WTC11 (cell line): ENCODE measurements around the gene SYNGR1. TPM values are rescaled to one million over a fixed set of nuclear protein-coding genes. Genes with fewer than 3 reads are reported as not detected.

Experiments used
- ATAC-seq: fragments of 200-7000 bp; cut with Tn5 transposase; 2 replicates; pipeline ENCODE4 v1.10.0; 2021; ENCODE audit warnings: mild to moderate bottlenecking, moderate library complexity
- CTCF ChIA-PET: fragments of 300-600 bp; sonication (Branson Sonifier 250); formaldehyde crosslinking; loops from one replicate; lab custom pipeline; 2021; ENCODE audit warnings: antibody characterized with exemption; lab: Charles Lee
- POLR2A ChIA-PET: fragments of 350-600 bp; sonication (Branson Sonifier 250); formaldehyde crosslinking; loops from one replicate; lab custom pipeline; 2021; ENCODE audit warnings: antibody characterized with exemption; lab: Charles Lee
- DNase-seq: peaks from one replicate; pipeline ENCODE4 v3.0.0; 2021; ENCODE audit warnings: low spot score
- H3K27ac Mint-ChIP-seq: 2 replicates; pipeline ENCODE4 v1.8.0; 2021; ENCODE audit warnings: mixed read lengths
- H3K27me3 Mint-ChIP-seq: 2 replicates; pipeline ENCODE4 v1.8.0; 2021; ENCODE audit warnings: low read depth, mild to moderate bottlenecking, moderate library complexity, mixed read lengths
- H3K36me3 Mint-ChIP-seq: 2 replicates; pipeline ENCODE4 v1.8.0; 2021; ENCODE audit warnings: mixed read lengths
- H3K4me1 Mint-ChIP-seq: 2 replicates; pipeline ENCODE4 v1.8.0; 2022; ENCODE audit warnings: mixed read lengths
- H3K4me3 Mint-ChIP-seq: 2 replicates; pipeline ENCODE4 v1.8.0; 2021; ENCODE audit warnings: mild to moderate bottlenecking, moderate library complexity, mixed read lengths
- H3K9me3 Mint-ChIP-seq: 2 replicates; pipeline ENCODE4 v1.8.0; 2021; ENCODE audit warnings: mixed read lengths
- ATF1 ChIP-seq: sonication (generic); formaldehyde crosslinking; IDR thresholded peaks from 2 replicates; pipeline ENCODE4 v1.8.1; 2023; ENCODE audit warnings: mild to moderate bottlenecking, moderate library complexity, missing genetic modification reagents
- CBFB ChIP-seq: sonication (generic); formaldehyde crosslinking; IDR thresholded peaks from 2 replicates; pipeline ENCODE4 v1.8.1; 2022; ENCODE audit warnings: mild to moderate bottlenecking, low read depth, missing genetic modification reagents
- FOXJ3 ChIP-seq: sonication (generic); formaldehyde crosslinking; IDR thresholded peaks from 2 replicates; pipeline ENCODE4 v1.9.0; 2021; ENCODE audit warnings: missing genetic modification reagents, mild to moderate bottlenecking, borderline replicate concordance
- FOXP1 ChIP-seq: sonication (generic); formaldehyde crosslinking; IDR thresholded peaks from 2 replicates; pipeline ENCODE4 v1.8.0; 2022; ENCODE audit warnings: missing genetic modification reagents, mild to moderate bottlenecking, moderate library complexity, borderline replicate concordance
- GABPB1 ChIP-seq: sonication (generic); formaldehyde crosslinking; IDR thresholded peaks from 2 replicates; pipeline ENCODE4 v1.8.1; 2023; ENCODE audit warnings: mild to moderate bottlenecking, missing genetic modification reagents
- GRHL2 ChIP-seq: fragments of 250-450 bp; sonication (Bioruptor Pico); IDR thresholded peaks from 2 replicates; pipeline ENCODE4 v1.8.0; 2022; ENCODE audit warnings: mild to moderate bottlenecking, moderate library complexity; ENCODE audit not compliant: insufficient replicate concordance, severe bottlenecking
- HMGA2 ChIP-seq: fragments of 250-450 bp; sonication (Bioruptor Pico); IDR thresholded peaks from 2 replicates; pipeline ENCODE4 v1.4.0; 2021; ENCODE audit warnings: mild to moderate bottlenecking, moderate library complexity
- NFE2L1 ChIP-seq: sonication (generic); formaldehyde crosslinking; IDR thresholded peaks from 2 replicates; pipeline ENCODE4 v1.8.1; 2023; ENCODE audit warnings: missing genetic modification reagents
- TP53 ChIP-seq: sonication (generic); formaldehyde crosslinking; IDR thresholded peaks from 2 replicates; pipeline ENCODE4 v1.8.1; 2023; ENCODE audit warnings: mild to moderate bottlenecking, missing genetic modification reagents
- ZMAT4 ChIP-seq: fragments of 250-450 bp; sonication (Bioruptor Pico); IDR thresholded peaks from 2 replicates; pipeline ENCODE4 v1.9.0; 2021; ENCODE audit warnings: mild to moderate bottlenecking
- ZNF219 ChIP-seq: sonication (generic); formaldehyde crosslinking; IDR thresholded peaks from 2 replicates; pipeline ENCODE4 v1.8.0; 2023; ENCODE audit warnings: missing genetic modification reagents, mild to moderate bottlenecking, borderline replicate concordance
- total RNA-seq: library from RNA; stranded (reverse); gene quantifications from 3 replicates; pipeline ENCODE4 v1.2.3, GENCODE V29; 2021
- TF ChIP-seq, protein P1 (sequence below): sonication (generic); formaldehyde crosslinking; IDR thresholded peaks from 2 replicates; pipeline ENCODE4 v1.8.1; 2022; ENCODE audit warnings: mild to moderate bottlenecking, missing genetic modification reagents, moderate library complexity, borderline replicate concordance
- TF ChIP-seq, protein P2 (sequence below): fragments of 250-450 bp; sonication (Bioruptor Pico); IDR thresholded peaks from 2 replicates; pipeline ENCODE4 v1.8.0; 2021; ENCODE audit warnings: mild to moderate bottlenecking
- TF ChIP-seq, protein P3 (sequence below): sonication (generic); formaldehyde crosslinking; IDR thresholded peaks from 2 replicates; pipeline ENCODE4 v1.8.0; 2023; ENCODE audit warnings: missing genetic modification reagents, mild to moderate bottlenecking, borderline replicate concordance
- TF ChIP-seq, protein P4 (sequence below): sonication (generic); formaldehyde crosslinking; IDR thresholded peaks from 2 replicates; pipeline ENCODE4 v1.8.0; 2022; ENCODE audit warnings: mild to moderate bottlenecking, missing genetic modification reagents

The SYNGR1 gene
- total RNA-seq, 1 experiment from 2014 or later: 35.3 TPM

GRCh38 chr22:39434721-39435120 lies 84.9 kb downstream of the SYNGR1 start:
- H3K36me3 Mint-ChIP-seq: peaks cover 4% of the 10 kb centered on the region; the same call in 1 of the 2 replicates
- H3K9me3 Mint-ChIP-seq: no peaks in the 10 kb centered on the region
- H3K27ac Mint-ChIP-seq: no peak overlapping the region
- no peak for ATAC-seq
- no peak overlapping the region for H3K4me3 Mint-ChIP-seq
- ChIA-PET POLR2A (no interaction called here), CTCF (interaction anchor here (0.8 to 4.3 kb wide), 6 partner anchors 18 to 94 kb away, joined by 3 to 33 read pairs (median 4); partner anchors contain the start of gene TAB1)
- H3K4me1 Mint-ChIP-seq: peaks cover 17% of the 10 kb centered on the region
- TF ChIP-seq, protein P1, sequence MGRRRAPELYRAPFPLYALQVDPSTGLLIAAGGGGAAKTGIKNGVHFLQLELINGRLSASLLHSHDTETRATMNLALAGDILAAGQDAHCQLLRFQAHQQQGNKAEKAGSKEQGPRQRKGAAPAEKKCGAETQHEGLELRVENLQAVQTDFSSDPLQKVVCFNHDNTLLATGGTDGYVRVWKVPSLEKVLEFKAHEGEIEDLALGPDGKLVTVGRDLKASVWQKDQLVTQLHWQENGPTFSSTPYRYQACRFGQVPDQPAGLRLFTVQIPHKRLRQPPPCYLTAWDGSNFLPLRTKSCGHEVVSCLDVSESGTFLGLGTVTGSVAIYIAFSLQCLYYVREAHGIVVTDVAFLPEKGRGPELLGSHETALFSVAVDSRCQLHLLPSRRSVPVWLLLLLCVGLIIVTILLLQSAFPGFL (CRISPR knock-in tag): no peak
- TF ChIP-seq ATF1 (no peak), GABPB1 (CRISPR knock-in tag) (no peak), FOXJ3 (CRISPR knock-in tag) (no peak), FOXP1 (CRISPR knock-in tag) (no peak), CBFB (CRISPR knock-in tag) (no peak), HMGA2 (CRISPR knock-in tag) (no peak), NFE2L1 (CRISPR knock-in tag) (no peak), ZMAT4 (CRISPR knock-in tag) (no peak), GRHL2 (CRISPR knock-in tag) (no peak), TP53 (CRISPR knock-in tag) (no peak), ZNF219 (no peak)
- TF ChIP-seq, protein P2, sequence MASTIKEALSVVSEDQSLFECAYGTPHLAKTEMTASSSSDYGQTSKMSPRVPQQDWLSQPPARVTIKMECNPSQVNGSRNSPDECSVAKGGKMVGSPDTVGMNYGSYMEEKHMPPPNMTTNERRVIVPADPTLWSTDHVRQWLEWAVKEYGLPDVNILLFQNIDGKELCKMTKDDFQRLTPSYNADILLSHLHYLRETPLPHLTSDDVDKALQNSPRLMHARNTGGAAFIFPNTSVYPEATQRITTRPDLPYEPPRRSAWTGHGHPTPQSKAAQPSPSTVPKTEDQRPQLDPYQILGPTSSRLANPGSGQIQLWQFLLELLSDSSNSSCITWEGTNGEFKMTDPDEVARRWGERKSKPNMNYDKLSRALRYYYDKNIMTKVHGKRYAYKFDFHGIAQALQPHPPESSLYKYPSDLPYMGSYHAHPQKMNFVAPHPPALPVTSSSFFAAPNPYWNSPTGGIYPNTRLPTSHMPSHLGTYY: no peak
- TF ChIP-seq, protein P3, sequence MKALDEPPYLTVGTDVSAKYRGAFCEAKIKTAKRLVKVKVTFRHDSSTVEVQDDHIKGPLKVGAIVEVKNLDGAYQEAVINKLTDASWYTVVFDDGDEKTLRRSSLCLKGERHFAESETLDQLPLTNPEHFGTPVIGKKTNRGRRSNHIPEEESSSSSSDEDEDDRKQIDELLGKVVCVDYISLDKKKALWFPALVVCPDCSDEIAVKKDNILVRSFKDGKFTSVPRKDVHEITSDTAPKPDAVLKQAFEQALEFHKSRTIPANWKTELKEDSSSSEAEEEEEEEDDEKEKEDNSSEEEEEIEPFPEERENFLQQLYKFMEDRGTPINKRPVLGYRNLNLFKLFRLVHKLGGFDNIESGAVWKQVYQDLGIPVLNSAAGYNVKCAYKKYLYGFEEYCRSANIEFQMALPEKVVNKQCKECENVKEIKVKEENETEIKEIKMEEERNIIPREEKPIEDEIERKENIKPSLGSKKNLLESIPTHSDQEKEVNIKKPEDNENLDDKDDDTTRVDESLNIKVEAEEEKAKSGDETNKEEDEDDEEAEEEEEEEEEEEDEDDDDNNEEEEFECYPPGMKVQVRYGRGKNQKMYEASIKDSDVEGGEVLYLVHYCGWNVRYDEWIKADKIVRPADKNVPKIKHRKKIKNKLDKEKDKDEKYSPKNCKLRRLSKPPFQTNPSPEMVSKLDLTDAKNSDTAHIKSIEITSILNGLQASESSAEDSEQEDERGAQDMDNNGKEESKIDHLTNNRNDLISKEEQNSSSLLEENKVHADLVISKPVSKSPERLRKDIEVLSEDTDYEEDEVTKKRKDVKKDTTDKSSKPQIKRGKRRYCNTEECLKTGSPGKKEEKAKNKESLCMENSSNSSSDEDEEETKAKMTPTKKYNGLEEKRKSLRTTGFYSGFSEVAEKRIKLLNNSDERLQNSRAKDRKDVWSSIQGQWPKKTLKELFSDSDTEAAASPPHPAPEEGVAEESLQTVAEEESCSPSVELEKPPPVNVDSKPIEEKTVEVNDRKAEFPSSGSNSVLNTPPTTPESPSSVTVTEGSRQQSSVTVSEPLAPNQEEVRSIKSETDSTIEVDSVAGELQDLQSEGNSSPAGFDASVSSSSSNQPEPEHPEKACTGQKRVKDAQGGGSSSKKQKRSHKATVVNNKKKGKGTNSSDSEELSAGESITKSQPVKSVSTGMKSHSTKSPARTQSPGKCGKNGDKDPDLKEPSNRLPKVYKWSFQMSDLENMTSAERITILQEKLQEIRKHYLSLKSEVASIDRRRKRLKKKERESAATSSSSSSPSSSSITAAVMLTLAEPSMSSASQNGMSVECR (CRISPR knock-in tag): no peak
- TF ChIP-seq, protein P4, sequence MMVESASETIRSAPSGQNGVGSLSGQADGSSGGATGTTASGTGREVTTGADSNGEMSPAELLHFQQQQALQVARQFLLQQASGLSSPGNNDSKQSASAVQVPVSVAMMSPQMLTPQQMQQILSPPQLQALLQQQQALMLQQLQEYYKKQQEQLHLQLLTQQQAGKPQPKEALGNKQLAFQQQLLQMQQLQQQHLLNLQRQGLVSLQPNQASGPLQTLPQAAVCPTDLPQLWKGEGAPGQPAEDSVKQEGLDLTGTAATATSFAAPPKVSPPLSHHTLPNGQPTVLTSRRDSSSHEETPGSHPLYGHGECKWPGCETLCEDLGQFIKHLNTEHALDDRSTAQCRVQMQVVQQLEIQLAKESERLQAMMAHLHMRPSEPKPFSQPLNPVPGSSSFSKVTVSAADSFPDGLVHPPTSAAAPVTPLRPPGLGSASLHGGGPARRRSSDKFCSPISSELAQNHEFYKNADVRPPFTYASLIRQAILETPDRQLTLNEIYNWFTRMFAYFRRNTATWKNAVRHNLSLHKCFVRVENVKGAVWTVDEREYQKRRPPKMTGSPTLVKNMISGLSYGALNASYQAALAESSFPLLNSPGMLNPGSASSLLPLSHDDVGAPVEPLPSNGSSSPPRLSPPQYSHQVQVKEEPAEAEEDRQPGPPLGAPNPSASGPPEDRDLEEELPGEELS (CRISPR knock-in tag): no peak
- no peak for DNase-seq
- H3K27me3 Mint-ChIP-seq: no peaks in the 10 kb centered on the region

Other genes starting within 250 kb of the SYNGR1 start
- 10.6 to 11.1 TPM (median 10.6 TPM) in 3 replicates for gene CBX7, start 197.3 kb upstream of the SYNGR1 start, total RNA-seq
- gene PDGFB, start 105.0 kb upstream of the SYNGR1 start, total RNA-seq: 6.8 to 9.2 TPM (median 7.7 TPM) in 3 replicates
- gene RPL3, start 30.4 kb upstream of the SYNGR1 start, total RNA-seq: 3,009 to 3,279 TPM (median 3,249 TPM) in 3 replicates
- 36.8 to 38.3 TPM (median 38.0 TPM) in 3 replicates for gene TAB1, start 49.8 kb downstream of the SYNGR1 start, total RNA-seq
- 10.3 to 11.4 TPM (median 11.4 TPM) in 3 replicates for gene MGAT3, start 107.0 kb downstream of the SYNGR1 start, total RNA-seq
- 31.5 to 38.7 TPM (median 31.9 TPM) in 3 replicates for gene MIEF1, start 152.3 kb downstream of the SYNGR1 start, total RNA-seq
- 361 to 460 TPM (median 371 TPM) in 3 replicates for gene ATF4, start 170.6 kb downstream of the SYNGR1 start, total RNA-seq
- gene RPS19BP1, start 182.8 kb downstream of the SYNGR1 start, total RNA-seq: 88.9 to 102 TPM (median 89.0 TPM) in 3 replicates
- gene CACNA1I, start 220.8 kb downstream of the SYNGR1 start, total RNA-seq: 2.1 to 2.9 TPM (median 2.3 TPM) in 3 replicates